Neural cell (in vitro differentiated cells): ENCODE data around the gene F13A1. TPM values are rescaled to one million over a fixed set of nuclear protein-coding genes. Genes with fewer than 3 reads are reported as not detected.

ENCODE experiments used
- H2AFZ ChIP-seq: fragments of 200-600, 300-800 bp; sonication (generic), shearing (Covaris generic); 2 replicates; pipeline ENCODE4 v1.6.0; 2014; ENCODE audit warnings: low read depth, mild to moderate bottlenecking, antibody characterized with exemption, low read length, moderate library complexity
- H3F3A ChIP-seq: fragments of 200-600 bp; shearing (Covaris generic); 2 replicates; pipeline ENCODE4 v1.6.1; 2016; ENCODE audit warnings: mild to moderate bottlenecking, moderate library complexity, mixed read lengths, antibody characterized with exemption, low read length; ENCODE audit not compliant: insufficient read depth, poor library complexity, severe bottlenecking
- H3K27ac ChIP-seq: fragments of 200-600, 300-800 bp; sonication (generic), shearing (Covaris generic); 2 replicates; pipeline ENCODE4 v1.5.1; 2014; ENCODE audit warnings: mild to moderate bottlenecking, low read length, moderate library complexity
- H3K27me3 ChIP-seq: fragments of 300-800, 200-600 bp; sonication (generic), shearing (Covaris generic); 2 replicates; pipeline ENCODE4 v1.6.0; 2014; ENCODE audit warnings: mild to moderate bottlenecking, low read depth, low read length, moderate library complexity; ENCODE audit not compliant: insufficient read depth
- H3K36me3 ChIP-seq: fragments of 300-800, 200-600 bp; sonication (generic), shearing (Covaris generic); 2 replicates; pipeline ENCODE4 v1.5.1; 2014; ENCODE audit warnings: mild to moderate bottlenecking, antibody characterized with exemption, low read length, moderate library complexity; ENCODE audit not compliant: insufficient read depth
- H3K4me2 ChIP-seq: fragments of 300-800, 200-600 bp; sonication (generic), shearing (Covaris generic); 2 replicates; pipeline ENCODE4 v1.6.0; 2014; ENCODE audit warnings: mild to moderate bottlenecking, low read length
- H3K4me3 ChIP-seq: fragments of 300-800, 200-600 bp; sonication (generic), shearing (Covaris generic); 2 replicates; pipeline ENCODE4 v1.5.1; 2014; ENCODE audit warnings: mild to moderate bottlenecking, low read length, moderate library complexity
- H3K79me2 ChIP-seq: fragments of 200-600 bp; shearing (Covaris generic); replicated peaks from 2 replicates; pipeline ENCODE4 v1.6.0; 2014; ENCODE audit warnings: mild to moderate bottlenecking, low read length, moderate library complexity; ENCODE audit not compliant: insufficient read depth
- H3K9ac ChIP-seq: fragments of 300-800, 200-600 bp; sonication (generic), shearing (Covaris generic); 2 replicates; pipeline ENCODE4 v1.6.1; 2016; ENCODE audit warnings: mild to moderate bottlenecking, low read length, mixed read lengths
- H3K9me2 ChIP-seq: fragments of 200-600 bp; shearing (Covaris generic); 2 replicates; pipeline ENCODE4 v1.6.1; 2016; ENCODE audit warnings: mild to moderate bottlenecking, low read length, mixed read lengths; ENCODE audit not compliant: insufficient read depth
- H3K9me3 ChIP-seq: fragments of 200-600, 300-800 bp; sonication (generic), shearing (Covaris generic); 2 replicates; pipeline ENCODE4 v1.6.1; 2016; ENCODE audit warnings: mild to moderate bottlenecking, mixed run types, low read length, moderate library complexity, mixed read lengths
- H4K20me1 ChIP-seq: fragments of 200-600 bp; shearing (Covaris generic); 2 replicates; pipeline ENCODE4 v1.6.1; 2016; ENCODE audit warnings: mild to moderate bottlenecking, mixed run types; ENCODE audit not compliant: insufficient read depth
- EP300 ChIP-seq: fragments of 450-650 bp; conservative IDR thresholded peaks from 2 replicates; pipeline ENCODE4 v1.6.1; 2014; ENCODE audit warnings: antibody characterized with exemption, mild to moderate bottlenecking, moderate library complexity; ENCODE audit not compliant: poor library complexity, severe bottlenecking
- EZH2 ChIP-seq: fragments of 200-600, 300-800 bp; shearing (Covaris generic), sonication (generic); IDR thresholded peaks from 2 replicates; pipeline ENCODE4 v1.6.1; 2014; ENCODE audit warnings: antibody characterized with exemption, low read length, borderline replicate concordance, mild to moderate bottlenecking; ENCODE audit not compliant: insufficient read depth, poor library complexity, severe bottlenecking
- MXI1 ChIP-seq: fragments of 450-650 bp; conservative IDR thresholded peaks from 2 replicates; pipeline ENCODE4 v1.6.1; 2014; ENCODE audit warnings: antibody characterized with exemption, mild to moderate bottlenecking; ENCODE audit not compliant: poor library complexity, severe bottlenecking
- POLR2AphosphoS5 ChIP-seq: IDR thresholded peaks from 2 replicates; pipeline ENCODE4 v1.6.1; 2012
- RAD21 ChIP-seq: fragments of 450-650 bp; conservative IDR thresholded peaks from 2 replicates; pipeline ENCODE4 v1.6.1; 2014; ENCODE audit warnings: antibody characterized with exemption, mild to moderate bottlenecking, moderate library complexity
- SMC3 ChIP-seq: fragments of 450-650 bp; conservative IDR thresholded peaks from 2 replicates; pipeline ENCODE4 v1.6.1; 2014; ENCODE audit warnings: antibody characterized with exemption, mild to moderate bottlenecking, moderate library complexity; ENCODE audit not compliant: poor library complexity
- polyA plus RNA-seq: library from polyadenylated mRNA; depleted of rRNA; stranded (reverse); fragments of >200 nt; gene quantifications from 2 replicates; pipeline ENCODE4 v1.2.3, GENCODE V29; 2014
- TF ChIP-seq, protein P1 (sequence below): fragments of 450-650 bp; IDR thresholded peaks from 2 replicates; pipeline ENCODE4 v1.5.1; 2014; ENCODE audit warnings: antibody characterized with exemption, mild to moderate bottlenecking, moderate library complexity; ENCODE audit not compliant: poor library complexity, severe bottlenecking
- TF ChIP-seq, protein P2 (sequence below): IDR thresholded peaks from 2 replicates; pipeline ENCODE4 v1.6.1; 2012; ENCODE audit warnings: borderline replicate concordance

Gene F13A1
- polyA plus RNA-seq, 1 donor from 2014 or later = not detected

DNA sequence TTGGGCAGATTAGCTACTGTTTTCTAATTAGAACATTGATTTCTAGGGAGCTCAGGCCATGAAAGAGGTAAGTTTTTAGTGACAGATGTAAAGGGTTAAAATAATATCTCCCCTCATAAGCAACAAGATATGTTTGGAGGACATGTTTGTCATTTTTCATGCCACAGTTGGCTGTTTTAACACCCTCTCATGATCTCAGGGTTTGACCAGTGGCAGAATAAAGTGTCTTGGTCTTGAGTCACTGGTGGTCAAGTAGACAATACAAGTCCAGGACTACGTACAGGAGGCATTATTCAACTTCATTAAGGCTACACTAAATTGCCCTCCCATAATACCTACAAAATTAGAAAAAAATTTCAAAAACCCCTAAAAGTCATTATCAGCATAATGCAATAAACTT is 92.6 kb downstream of the F13A1 start:
- Histone ChIP-seq H3K27ac (no peak overlapping the region), H3K36me3 (no peaks in the 10 kb centered on the region)
- TF ChIP-seq EP300 (no peak), POLR2AphosphoS5 (no peak), SMC3 (no peak), MXI1 (no peak), RAD21 (no peak), EZH2 (no peak)
- TF ChIP-seq, protein P1, sequence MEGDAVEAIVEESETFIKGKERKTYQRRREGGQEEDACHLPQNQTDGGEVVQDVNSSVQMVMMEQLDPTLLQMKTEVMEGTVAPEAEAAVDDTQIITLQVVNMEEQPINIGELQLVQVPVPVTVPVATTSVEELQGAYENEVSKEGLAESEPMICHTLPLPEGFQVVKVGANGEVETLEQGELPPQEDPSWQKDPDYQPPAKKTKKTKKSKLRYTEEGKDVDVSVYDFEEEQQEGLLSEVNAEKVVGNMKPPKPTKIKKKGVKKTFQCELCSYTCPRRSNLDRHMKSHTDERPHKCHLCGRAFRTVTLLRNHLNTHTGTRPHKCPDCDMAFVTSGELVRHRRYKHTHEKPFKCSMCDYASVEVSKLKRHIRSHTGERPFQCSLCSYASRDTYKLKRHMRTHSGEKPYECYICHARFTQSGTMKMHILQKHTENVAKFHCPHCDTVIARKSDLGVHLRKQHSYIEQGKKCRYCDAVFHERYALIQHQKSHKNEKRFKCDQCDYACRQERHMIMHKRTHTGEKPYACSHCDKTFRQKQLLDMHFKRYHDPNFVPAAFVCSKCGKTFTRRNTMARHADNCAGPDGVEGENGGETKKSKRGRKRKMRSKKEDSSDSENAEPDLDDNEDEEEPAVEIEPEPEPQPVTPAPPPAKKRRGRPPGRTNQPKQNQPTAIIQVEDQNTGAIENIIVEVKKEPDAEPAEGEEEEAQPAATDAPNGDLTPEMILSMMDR = no peak

DNA sequence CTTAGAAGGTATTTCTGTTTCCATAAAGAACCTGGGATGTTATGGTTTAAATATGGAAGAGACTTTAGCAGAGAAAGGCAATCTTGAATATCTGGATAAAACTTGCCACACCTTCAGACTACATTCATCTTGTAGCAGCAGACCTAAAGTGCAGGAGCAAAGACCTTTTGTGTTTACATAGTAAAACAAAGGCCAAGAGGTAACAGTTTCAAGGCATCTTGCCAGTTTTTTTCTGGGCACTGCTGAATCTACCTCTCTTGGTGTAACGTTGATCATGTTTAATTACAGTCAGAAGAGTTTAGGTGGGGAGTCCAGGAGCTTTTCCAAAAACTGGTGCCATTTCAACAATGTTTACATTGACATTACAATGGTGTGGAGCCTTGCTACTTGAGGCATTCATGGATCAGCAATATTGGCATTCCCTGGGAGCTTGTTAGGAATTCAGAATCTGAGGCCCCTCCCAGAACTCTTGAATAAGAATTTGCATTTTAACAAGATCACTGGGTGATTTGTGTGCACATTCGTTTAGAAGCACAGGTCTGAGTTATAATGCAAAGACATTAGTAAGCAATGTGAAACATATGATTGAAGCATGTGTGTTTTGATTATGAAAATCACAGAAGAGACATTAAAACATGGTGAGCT is 94.5 kb downstream of the F13A1 start:
- no peaks in the 10 kb centered on the region for H3K36me3 ChIP-seq
- TF ChIP-seq RAD21 = no peak
- no peak for TF ChIP-seq EZH2
- no peak for TF ChIP-seq EP300
- TF ChIP-seq, protein P2, sequence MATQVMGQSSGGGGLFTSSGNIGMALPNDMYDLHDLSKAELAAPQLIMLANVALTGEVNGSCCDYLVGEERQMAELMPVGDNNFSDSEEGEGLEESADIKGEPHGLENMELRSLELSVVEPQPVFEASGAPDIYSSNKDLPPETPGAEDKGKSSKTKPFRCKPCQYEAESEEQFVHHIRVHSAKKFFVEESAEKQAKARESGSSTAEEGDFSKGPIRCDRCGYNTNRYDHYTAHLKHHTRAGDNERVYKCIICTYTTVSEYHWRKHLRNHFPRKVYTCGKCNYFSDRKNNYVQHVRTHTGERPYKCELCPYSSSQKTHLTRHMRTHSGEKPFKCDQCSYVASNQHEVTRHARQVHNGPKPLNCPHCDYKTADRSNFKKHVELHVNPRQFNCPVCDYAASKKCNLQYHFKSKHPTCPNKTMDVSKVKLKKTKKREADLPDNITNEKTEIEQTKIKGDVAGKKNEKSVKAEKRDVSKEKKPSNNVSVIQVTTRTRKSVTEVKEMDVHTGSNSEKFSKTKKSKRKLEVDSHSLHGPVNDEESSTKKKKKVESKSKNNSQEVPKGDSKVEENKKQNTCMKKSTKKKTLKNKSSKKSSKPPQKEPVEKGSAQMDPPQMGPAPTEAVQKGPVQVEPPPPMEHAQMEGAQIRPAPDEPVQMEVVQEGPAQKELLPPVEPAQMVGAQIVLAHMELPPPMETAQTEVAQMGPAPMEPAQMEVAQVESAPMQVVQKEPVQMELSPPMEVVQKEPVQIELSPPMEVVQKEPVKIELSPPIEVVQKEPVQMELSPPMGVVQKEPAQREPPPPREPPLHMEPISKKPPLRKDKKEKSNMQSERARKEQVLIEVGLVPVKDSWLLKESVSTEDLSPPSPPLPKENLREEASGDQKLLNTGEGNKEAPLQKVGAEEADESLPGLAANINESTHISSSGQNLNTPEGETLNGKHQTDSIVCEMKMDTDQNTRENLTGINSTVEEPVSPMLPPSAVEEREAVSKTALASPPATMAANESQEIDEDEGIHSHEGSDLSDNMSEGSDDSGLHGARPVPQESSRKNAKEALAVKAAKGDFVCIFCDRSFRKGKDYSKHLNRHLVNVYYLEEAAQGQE = no peak
- TF ChIP-seq, protein P1 = no peak
- TF ChIP-seq POLR2AphosphoS5 = no peak

More for the DNA sequence above, 92.6 kb downstream of the F13A1 start:
- no peak overlapping the region for H3K9ac ChIP-seq
- no peaks in the 10 kb centered on the region for H3F3A ChIP-seq
- H4K20me1 ChIP-seq = no peaks in the 10 kb centered on the region
- no peak overlapping the region for H3K4me2 ChIP-seq
- no peaks in the 10 kb centered on the region for H3K9me3 ChIP-seq
- no peak overlapping the region for H3K4me3 ChIP-seq
- H2AFZ ChIP-seq = no peak overlapping the region
- no peaks in the 10 kb centered on the region for H3K27me3 ChIP-seq
- no peaks in the 10 kb centered on the region for H3K79me2 ChIP-seq
- no peaks in the 10 kb centered on the region for H3K9me2 ChIP-seq

More for the DNA sequence above, 94.5 kb downstream of the F13A1 start:
- no peaks in the 10 kb centered on the region for H3F3A ChIP-seq
- no peaks in the 10 kb centered on the region for H4K20me1 ChIP-seq
- no peaks in the 10 kb centered on the region for H3K79me2 ChIP-seq
- H3K4me3 ChIP-seq = no peak overlapping the region
- no peak overlapping the region for H3K4me2 ChIP-seq
- no peaks in the 10 kb centered on the region for H3K9me2 ChIP-seq
- no peak overlapping the region for H3K9ac ChIP-seq
- H3K27ac ChIP-seq = no peak overlapping the region
- H3K9me3 ChIP-seq = no peaks in the 10 kb centered on the region
- no peaks in the 10 kb centered on the region for H3K27me3 ChIP-seq
- H2AFZ ChIP-seq = no peak overlapping the region
